HCT116 (cell line): ENCODE data around the gene CALML6. TPM values are rescaled to one million over a fixed set of nuclear protein-coding genes. Genes with fewer than 3 reads are reported as not detected.

Source experiments
- ATAC-seq: fragments of 200-7000 bp; cut with Tn5 transposase; 2 replicates; pipeline ENCODE4 v1.9.1; 2020; ENCODE audit warnings: mild to moderate bottlenecking, moderate library complexity
- BruUV-seq: library from RNA; stranded (reverse); fragments of 400-500 nt; replicated peaks from 2 replicates; lab custom pipeline; 2021; lab: Mats Ljungman, UMichigan
- CTCF ChIA-PET: fragments of 300-600 bp; sonication (Branson Sonifier 250); formaldehyde crosslinking; loops from one replicate; lab custom pipeline; 2021; ENCODE audit warnings: antibody characterized with exemption; lab: Charles Lee
- POLR2A ChIA-PET: fragments of 300-600, 350-600 bp; sonication (Branson Sonifier 250); formaldehyde crosslinking; loops from one replicate; lab custom pipeline; 2021; ENCODE audit warnings: antibody characterized with exemption; lab: Charles Lee
- RAD21 ChIA-PET, 2 experiments: fragments of 300-600 bp; sonication (Branson Sonifier 250); formaldehyde crosslinking; loops; one replicate each; lab custom pipeline; 2023; ENCODE audit warnings: low total read pairs in 2 of 2; ENCODE audit not compliant: uncharacterized antibody in 2 of 2, unreplicated experiment in 2 of 2, low non-redundant PET in 1 of 2; lab: Charles Lee
- DNase-seq: peaks from one replicate; pipeline ENCODE4 v3.0.0-alpha.2; 2010; ENCODE audit warnings: low read depth, low spot score
- H2AFZ ChIP-seq: fragments of 200-600 bp; shearing (Covaris generic), sonication (generic); 2 replicates; pipeline ENCODE4 v1.6.1; 2017; ENCODE audit warnings: low read depth, mixed run types, mixed read lengths, antibody characterized with exemption, low read length; ENCODE audit not compliant: poor library complexity, severe bottlenecking
- H3K27ac ChIP-seq: 2 replicates; pipeline ENCODE4 v1.5.1; 2012; ENCODE audit warnings: low read depth, low read length
- H3K27me3 ChIP-seq: fragments of 200-600 bp; sonication (generic); 2 replicates; pipeline ENCODE4 v1.6.1; 2016; ENCODE audit warnings: mixed run types, low read length, mixed read lengths; ENCODE audit not compliant: insufficient read depth
- H3K36me3 ChIP-seq, 2 experiments: fragments of 200-500 bp in 1 of 2; fragments of 200-600 bp in 1 of 2; sonication (Bioruptor generic) in 1 of 2; sonication (generic) in 1 of 2; 2 replicates each; pipeline versions ENCODE4 v1.5.1 to v1.6.1; 2014 to 2016; ENCODE audit warnings: low read length in 2 of 2, inconsistent platforms in 1 of 2, mixed read lengths in 1 of 2, mixed run types in 1 of 2; ENCODE audit not compliant: insufficient read depth in 2 of 2, control insufficient read depth in 1 of 2
- H3K4me1 ChIP-seq, 2 experiments: fragments of 200-600 bp in 1 of 2; sonication (generic) in 1 of 2; 2 replicates each; pipeline versions ENCODE4 v1.5.1 to v1.6.1; 2012 to 2017; ENCODE audit warnings: low read length in 2 of 2, inconsistent platforms in 1 of 2, mild to moderate bottlenecking in 1 of 2, mixed read lengths in 1 of 2, mixed run types in 1 of 2, moderate library complexity in 1 of 2; ENCODE audit not compliant: insufficient read depth in 2 of 2, control insufficient read depth in 1 of 2
- H3K4me2 ChIP-seq: fragments of 200-600 bp; sonication (generic); 2 replicates; pipeline ENCODE4 v1.6.1; 2017; ENCODE audit warnings: mixed run types, low read length, mixed read lengths
- H3K4me3 ChIP-seq, 2 experiments: fragments of 200-600 bp in 1 of 2; sonication (generic) in 1 of 2; replicated peaks in 1 of 2; 2 replicates each; pipeline ENCODE4 v1.5.1; 2011 to 2016; ENCODE audit warnings: low read length in 2 of 2, control low read depth in 1 of 2, low read depth in 1 of 2, mild to moderate bottlenecking in 1 of 2, mixed read lengths in 1 of 2, mixed run types in 1 of 2
- H3K79me2 ChIP-seq: fragments of 200-600 bp; sonication (generic); 2 replicates; pipeline ENCODE4 v1.6.1; 2017; ENCODE audit warnings: mild to moderate bottlenecking, mixed run types, low read length, moderate library complexity, mixed read lengths; ENCODE audit not compliant: insufficient read depth
- H3K9ac ChIP-seq: fragments of 200-600 bp; sonication (generic); 2 replicates; pipeline ENCODE4 v1.6.1; 2016; ENCODE audit warnings: low read length, mixed read lengths
- H3K9me2 ChIP-seq: fragments of 200-600 bp; sonication (generic), shearing (Covaris generic); 2 replicates; pipeline ENCODE4 v1.6.1; 2017; ENCODE audit warnings: mixed run types, mild to moderate bottlenecking, moderate library complexity; ENCODE audit not compliant: insufficient read depth
- H3K9me3 ChIP-seq, 2 experiments: fragments of 200-500 bp in 1 of 2; fragments of 200-600 bp in 1 of 2; sonication (Bioruptor generic) in 1 of 2; sonication (generic) in 1 of 2; 2 replicates each; pipeline ENCODE4 v1.6.1; 2014 to 2017; ENCODE audit warnings: low read length in 2 of 2, mixed read lengths in 2 of 2, inconsistent platforms in 1 of 2, low read depth in 1 of 2, mild to moderate bottlenecking in 1 of 2, mixed run types in 1 of 2, moderate library complexity in 1 of 2; ENCODE audit not compliant: control insufficient read depth in 1 of 2, insufficient read depth in 1 of 2
- H4K20me1 ChIP-seq: fragments of 200-600 bp; sonication (generic), shearing (Covaris generic); 2 replicates; pipeline ENCODE4 v1.6.1; 2017; ENCODE audit warnings: mixed run types, mild to moderate bottlenecking, moderate library complexity; ENCODE audit not compliant: insufficient read depth
- ATF3 ChIP-seq: IDR thresholded peaks from 2 replicates; pipeline ENCODE4 v1.6.1; 2012
- CBX3 ChIP-seq: IDR thresholded peaks from 2 replicates; pipeline ENCODE4 v1.6.1; 2012; ENCODE audit warnings: low read depth
- CTCF ChIP-seq, 3 experiments: fragments of 200-600 bp in 1 of 3; sonication (generic) in 1 of 3; IDR thresholded peaks in 2 of 3; conservative IDR thresholded peaks in 1 of 3; 2 replicates each; pipeline ENCODE4 v1.5.1; 2012 to 2017; ENCODE audit warnings: low read depth in 2 of 3, low read length in 2 of 3, antibody characterized with exemption in 1 of 3, borderline replicate concordance in 1 of 3, control low read depth in 1 of 3, mild to moderate bottlenecking in 1 of 3, mixed read lengths in 1 of 3, mixed run types in 1 of 3, moderate library complexity in 1 of 3; ENCODE audit not compliant: insufficient read depth in 1 of 3
- EGR1 ChIP-seq: IDR thresholded peaks from 2 replicates; pipeline ENCODE4 v1.6.1; 2012; ENCODE audit warnings: low read depth
- EZH2 ChIP-seq: fragments of 200-600 bp; sonication (generic); IDR thresholded peaks from 2 replicates; pipeline ENCODE4 v1.6.1; 2017; ENCODE audit warnings: antibody characterized with exemption, mixed run types
- EZH2phosphoT487 ChIP-seq: fragments of 200-600 bp; IDR thresholded peaks from 2 replicates; pipeline ENCODE4 v1.6.1; 2018; ENCODE audit warnings: antibody characterized with exemption, borderline replicate concordance
- FOSL1 ChIP-seq: IDR thresholded peaks from 2 replicates; pipeline ENCODE4 v1.6.1; 2012; ENCODE audit warnings: low read depth
- POLR2A ChIP-seq: IDR thresholded peaks from 2 replicates; pipeline ENCODE4 v1.7.0; 2011; ENCODE audit warnings: borderline replicate concordance; ENCODE audit not compliant: insufficient read depth, insufficient read length; ENCODE audit errors: extremely low read depth
- POLR2AphosphoS5 ChIP-seq: IDR thresholded peaks from 2 replicates; pipeline ENCODE4 v1.6.1; 2011; ENCODE audit warnings: mild to moderate bottlenecking, low read depth, low read length, moderate library complexity
- REST ChIP-seq: IDR thresholded peaks from 2 replicates; pipeline ENCODE4 v1.6.1; 2012; ENCODE audit warnings: low read depth
- TCF7L2 ChIP-seq: IDR thresholded peaks from 2 replicates; pipeline ENCODE4 v1.7.0; 2011; ENCODE audit warnings: borderline replicate concordance, inconsistent platforms; ENCODE audit not compliant: insufficient read depth, insufficient read length; ENCODE audit errors: extremely low read depth
- YY1 ChIP-seq: IDR thresholded peaks from 2 replicates; pipeline ENCODE4 v1.6.1; 2011; ENCODE audit warnings: low read length, low read depth, moderate library complexity, mild to moderate bottlenecking; ENCODE audit not compliant: insufficient replicate concordance; ENCODE audit errors: extremely low read depth
- ZFX ChIP-seq: fragments of 450-650 bp; IDR thresholded peaks from 2 replicates; pipeline ENCODE4 v1.6.1; 2017
- ZNF274 ChIP-seq: fragments of 200-500 bp; sonication (Bioruptor generic); IDR thresholded peaks from 2 replicates; pipeline ENCODE4 v1.6.1; 2014; ENCODE audit warnings: mild to moderate bottlenecking, low read depth, low read length, inconsistent platforms
- intact Hi-C: fragments of 100-400 bp; cut with micrococcal nuclease; formaldehyde crosslinking; loops from 2 replicates; pipeline ENCODE4 v1.10.0; 2022
- total RNA-seq: library from RNA; stranded (reverse); gene quantifications from one replicate; pipeline ENCODE4 v1.2.1, GENCODE V29; 2021; ENCODE audit not compliant: unreplicated experiment

CALML6 gene
- total RNA-seq, 1 experiment from 2014 or later, result 2.3 TPM

- no TSS peak for BruUV-seq
- Histone ChIP-seq H3K36me3 (no peaks in the 10 kb centered on the region), H3K4me2 (no peak overlapping the region), H3K4me1 (peaks cover 3 to 5% of the 10 kb centered on the region in 2 experiments), H3K4me3 (no peak overlapping the region), H3K9ac (no peak overlapping the region), H3K27me3 (no peaks in the 10 kb centered on the region), H4K20me1 (no peaks in the 10 kb centered on the region), H3K9me3 (no peaks in the 10 kb centered on the region), H3K79me2 (no peaks in the 10 kb centered on the region), H3K9me2 (no peaks in the 10 kb centered on the region), H2AFZ (no peak overlapping the region), H3K27ac (no peak overlapping the region; the same call in 1 of the 2 replicates)
- ChIA-PET CTCF (no interaction called here), RAD21 (no interaction called here), POLR2A (no interaction called here)
- intact Hi-C loops, result no loop called here
- DNase-seq, result no peak
- no peak for ATAC-seq
- no peak for TF ChIP-seq POLR2A
- TF ChIP-seq TCF7L2, result no peak
- no peak for TF ChIP-seq ZNF274
- TF ChIP-seq FOSL1, result no peak
- TF ChIP-seq REST, result no peak
- no peak for TF ChIP-seq YY1
- TF ChIP-seq ZFX, result no peak
- TF ChIP-seq EZH2phosphoT487, result no peak
- no peak for TF ChIP-seq POLR2AphosphoS5
- TF ChIP-seq CBX3, result no peak
- no peak for TF ChIP-seq EGR1
- TF ChIP-seq ATF3, result no peak
- TF ChIP-seq EZH2, result no peak
- TF ChIP-seq CTCF (IDR thresholded peaks at IDR 0.05 in 2 of 3, conservative IDR thresholded peaks at IDR 0.05 in 1 of 3; ENCODE audit: borderline replicate concordance in 1 of 3, insufficient read depth in 1 of 3, low read depth in 2 of 3, low read length in 2 of 3), result no peak
Observed at GRCh38 chr1:1924849-1925248, 9.8 kb downstream of the CALML6 start.
